HCT116 (cell line): ENCODE data around the gene ABCE1. TPM values are rescaled to one million over a fixed set of nuclear protein-coding genes. Genes with fewer than 3 reads are reported as not detected.

Source experiments
- ATAC-seq: fragments of 200-7000 bp; cut with Tn5 transposase; 2 replicates; pipeline ENCODE4 v1.9.1; 2020; ENCODE audit warnings: mild to moderate bottlenecking, moderate library complexity
- BruUV-seq: library from RNA; stranded (reverse); fragments of 400-500 nt; replicated peaks from 2 replicates; lab custom pipeline; 2021; lab: Mats Ljungman, UMichigan
- CTCF ChIA-PET: fragments of 300-600 bp; sonication (Branson Sonifier 250); formaldehyde crosslinking; loops from one replicate; lab custom pipeline; 2021; ENCODE audit warnings: antibody characterized with exemption; lab: Charles Lee
- POLR2A ChIA-PET: fragments of 300-600, 350-600 bp; sonication (Branson Sonifier 250); formaldehyde crosslinking; loops from one replicate; lab custom pipeline; 2021; ENCODE audit warnings: antibody characterized with exemption; lab: Charles Lee
- RAD21 ChIA-PET, 2 experiments: fragments of 300-600 bp; sonication (Branson Sonifier 250); formaldehyde crosslinking; loops; one replicate each; lab custom pipeline; 2023; ENCODE audit warnings: low total read pairs in 2 of 2; ENCODE audit not compliant: uncharacterized antibody in 2 of 2, unreplicated experiment in 2 of 2, low non-redundant PET in 1 of 2; lab: Charles Lee
- DNase-seq: peaks from one replicate; pipeline ENCODE4 v3.0.0-alpha.2; 2010; ENCODE audit warnings: low read depth, low spot score
- H2AFZ ChIP-seq: fragments of 200-600 bp; shearing (Covaris generic), sonication (generic); 2 replicates; pipeline ENCODE4 v1.6.1; 2017; ENCODE audit warnings: low read depth, mixed run types, mixed read lengths, antibody characterized with exemption, low read length; ENCODE audit not compliant: poor library complexity, severe bottlenecking
- H3K27ac ChIP-seq: 2 replicates; pipeline ENCODE4 v1.5.1; 2012; ENCODE audit warnings: low read depth, low read length
- H3K27me3 ChIP-seq: fragments of 200-600 bp; sonication (generic); 2 replicates; pipeline ENCODE4 v1.6.1; 2016; ENCODE audit warnings: mixed run types, low read length, mixed read lengths; ENCODE audit not compliant: insufficient read depth
- H3K36me3 ChIP-seq, 2 experiments: fragments of 200-500 bp in 1 of 2; fragments of 200-600 bp in 1 of 2; sonication (Bioruptor generic) in 1 of 2; sonication (generic) in 1 of 2; 2 replicates each; pipeline versions ENCODE4 v1.5.1 to v1.6.1; 2014 to 2016; ENCODE audit warnings: low read length in 2 of 2, inconsistent platforms in 1 of 2, mixed read lengths in 1 of 2, mixed run types in 1 of 2; ENCODE audit not compliant: insufficient read depth in 2 of 2, control insufficient read depth in 1 of 2
- H3K4me1 ChIP-seq, 2 experiments: fragments of 200-600 bp in 1 of 2; sonication (generic) in 1 of 2; 2 replicates each; pipeline versions ENCODE4 v1.5.1 to v1.6.1; 2012 to 2017; ENCODE audit warnings: low read length in 2 of 2, inconsistent platforms in 1 of 2, mild to moderate bottlenecking in 1 of 2, mixed read lengths in 1 of 2, mixed run types in 1 of 2, moderate library complexity in 1 of 2; ENCODE audit not compliant: insufficient read depth in 2 of 2, control insufficient read depth in 1 of 2
- H3K4me2 ChIP-seq: fragments of 200-600 bp; sonication (generic); 2 replicates; pipeline ENCODE4 v1.6.1; 2017; ENCODE audit warnings: mixed run types, low read length, mixed read lengths
- H3K4me3 ChIP-seq, 2 experiments: fragments of 200-600 bp in 1 of 2; sonication (generic) in 1 of 2; replicated peaks in 1 of 2; 2 replicates each; pipeline ENCODE4 v1.5.1; 2011 to 2016; ENCODE audit warnings: low read length in 2 of 2, control low read depth in 1 of 2, low read depth in 1 of 2, mild to moderate bottlenecking in 1 of 2, mixed read lengths in 1 of 2, mixed run types in 1 of 2
- H3K79me2 ChIP-seq: fragments of 200-600 bp; sonication (generic); 2 replicates; pipeline ENCODE4 v1.6.1; 2017; ENCODE audit warnings: mild to moderate bottlenecking, mixed run types, low read length, moderate library complexity, mixed read lengths; ENCODE audit not compliant: insufficient read depth
- H3K9ac ChIP-seq: fragments of 200-600 bp; sonication (generic); 2 replicates; pipeline ENCODE4 v1.6.1; 2016; ENCODE audit warnings: low read length, mixed read lengths
- H3K9me2 ChIP-seq: fragments of 200-600 bp; sonication (generic), shearing (Covaris generic); 2 replicates; pipeline ENCODE4 v1.6.1; 2017; ENCODE audit warnings: mixed run types, mild to moderate bottlenecking, moderate library complexity; ENCODE audit not compliant: insufficient read depth
- H3K9me3 ChIP-seq, 2 experiments: fragments of 200-500 bp in 1 of 2; fragments of 200-600 bp in 1 of 2; sonication (Bioruptor generic) in 1 of 2; sonication (generic) in 1 of 2; 2 replicates each; pipeline ENCODE4 v1.6.1; 2014 to 2017; ENCODE audit warnings: low read length in 2 of 2, mixed read lengths in 2 of 2, inconsistent platforms in 1 of 2, low read depth in 1 of 2, mild to moderate bottlenecking in 1 of 2, mixed run types in 1 of 2, moderate library complexity in 1 of 2; ENCODE audit not compliant: control insufficient read depth in 1 of 2, insufficient read depth in 1 of 2
- H4K20me1 ChIP-seq: fragments of 200-600 bp; sonication (generic), shearing (Covaris generic); 2 replicates; pipeline ENCODE4 v1.6.1; 2017; ENCODE audit warnings: mixed run types, mild to moderate bottlenecking, moderate library complexity; ENCODE audit not compliant: insufficient read depth
- CEBPB ChIP-seq: IDR thresholded peaks from 2 replicates; pipeline ENCODE4 v1.6.1; 2012; ENCODE audit warnings: low read depth
- CTCF ChIP-seq, 3 experiments: fragments of 200-600 bp in 1 of 3; sonication (generic) in 1 of 3; IDR thresholded peaks in 2 of 3; conservative IDR thresholded peaks in 1 of 3; 2 replicates each; pipeline ENCODE4 v1.5.1; 2012 to 2017; ENCODE audit warnings: low read depth in 2 of 3, low read length in 2 of 3, antibody characterized with exemption in 1 of 3, borderline replicate concordance in 1 of 3, control low read depth in 1 of 3, mild to moderate bottlenecking in 1 of 3, mixed read lengths in 1 of 3, mixed run types in 1 of 3, moderate library complexity in 1 of 3; ENCODE audit not compliant: insufficient read depth in 1 of 3
- EZH2 ChIP-seq: fragments of 200-600 bp; sonication (generic); IDR thresholded peaks from 2 replicates; pipeline ENCODE4 v1.6.1; 2017; ENCODE audit warnings: antibody characterized with exemption, mixed run types
- POLR2AphosphoS5 ChIP-seq: IDR thresholded peaks from 2 replicates; pipeline ENCODE4 v1.6.1; 2011; ENCODE audit warnings: mild to moderate bottlenecking, low read depth, low read length, moderate library complexity
- RAD21 ChIP-seq: IDR thresholded peaks from 2 replicates; pipeline ENCODE4 v1.6.1; 2012; ENCODE audit warnings: low read depth, mild to moderate bottlenecking
- SIN3A ChIP-seq: IDR thresholded peaks from 2 replicates; pipeline ENCODE4 v1.6.1; 2012; ENCODE audit warnings: low read depth
- ZFX ChIP-seq: fragments of 450-650 bp; IDR thresholded peaks from 2 replicates; pipeline ENCODE4 v1.6.1; 2017
- ZNF274 ChIP-seq: fragments of 200-500 bp; sonication (Bioruptor generic); IDR thresholded peaks from 2 replicates; pipeline ENCODE4 v1.6.1; 2014; ENCODE audit warnings: mild to moderate bottlenecking, low read depth, low read length, inconsistent platforms
- intact Hi-C: fragments of 100-400 bp; cut with micrococcal nuclease; formaldehyde crosslinking; loops from 2 replicates; pipeline ENCODE4 v1.10.0; 2022
- total RNA-seq: library from RNA; stranded (reverse); gene quantifications from one replicate; pipeline ENCODE4 v1.2.1, GENCODE V29; 2021; ENCODE audit not compliant: unreplicated experiment
- TF ChIP-seq, protein P1 (sequence below): IDR thresholded peaks from 2 replicates; pipeline ENCODE4 v1.6.1; 2012
- TF ChIP-seq, protein P2 (sequence below): IDR thresholded peaks from 2 replicates; pipeline ENCODE4 v1.6.1; 2012; ENCODE audit warnings: low read depth

The ABCE1 gene
- total RNA-seq, 1 experiment from 2014 or later: 145 TPM

GRCh38 chr4:145130130-145130529 is 32.0 kb downstream of the ABCE1 start (continued):
- TF ChIP-seq, protein P1, sequence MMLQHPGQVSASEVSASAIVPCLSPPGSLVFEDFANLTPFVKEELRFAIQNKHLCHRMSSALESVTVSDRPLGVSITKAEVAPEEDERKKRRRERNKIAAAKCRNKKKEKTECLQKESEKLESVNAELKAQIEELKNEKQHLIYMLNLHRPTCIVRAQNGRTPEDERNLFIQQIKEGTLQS: no peak
- TF ChIP-seq SIN3A: no peak
- no peak for TF ChIP-seq CTCF (IDR thresholded peaks at IDR 0.05 in 2 of 3, conservative IDR thresholded peaks at IDR 0.05 in 1 of 3; ENCODE audit: borderline replicate concordance in 1 of 3, insufficient read depth in 1 of 3, low read depth in 2 of 3, low read length in 2 of 3)

GRCh38 chr4:145130788-145131399 is 32.8 kb downstream of the ABCE1 start:
- Histone ChIP-seq H3K9me2 (no peaks in the 10 kb centered on the region), H3K79me2 (peaks cover 17% of the 10 kb centered on the region; the same call in 1 of the 2 replicates)
- TF ChIP-seq ZNF274: no peak
- TF ChIP-seq, protein P2, sequence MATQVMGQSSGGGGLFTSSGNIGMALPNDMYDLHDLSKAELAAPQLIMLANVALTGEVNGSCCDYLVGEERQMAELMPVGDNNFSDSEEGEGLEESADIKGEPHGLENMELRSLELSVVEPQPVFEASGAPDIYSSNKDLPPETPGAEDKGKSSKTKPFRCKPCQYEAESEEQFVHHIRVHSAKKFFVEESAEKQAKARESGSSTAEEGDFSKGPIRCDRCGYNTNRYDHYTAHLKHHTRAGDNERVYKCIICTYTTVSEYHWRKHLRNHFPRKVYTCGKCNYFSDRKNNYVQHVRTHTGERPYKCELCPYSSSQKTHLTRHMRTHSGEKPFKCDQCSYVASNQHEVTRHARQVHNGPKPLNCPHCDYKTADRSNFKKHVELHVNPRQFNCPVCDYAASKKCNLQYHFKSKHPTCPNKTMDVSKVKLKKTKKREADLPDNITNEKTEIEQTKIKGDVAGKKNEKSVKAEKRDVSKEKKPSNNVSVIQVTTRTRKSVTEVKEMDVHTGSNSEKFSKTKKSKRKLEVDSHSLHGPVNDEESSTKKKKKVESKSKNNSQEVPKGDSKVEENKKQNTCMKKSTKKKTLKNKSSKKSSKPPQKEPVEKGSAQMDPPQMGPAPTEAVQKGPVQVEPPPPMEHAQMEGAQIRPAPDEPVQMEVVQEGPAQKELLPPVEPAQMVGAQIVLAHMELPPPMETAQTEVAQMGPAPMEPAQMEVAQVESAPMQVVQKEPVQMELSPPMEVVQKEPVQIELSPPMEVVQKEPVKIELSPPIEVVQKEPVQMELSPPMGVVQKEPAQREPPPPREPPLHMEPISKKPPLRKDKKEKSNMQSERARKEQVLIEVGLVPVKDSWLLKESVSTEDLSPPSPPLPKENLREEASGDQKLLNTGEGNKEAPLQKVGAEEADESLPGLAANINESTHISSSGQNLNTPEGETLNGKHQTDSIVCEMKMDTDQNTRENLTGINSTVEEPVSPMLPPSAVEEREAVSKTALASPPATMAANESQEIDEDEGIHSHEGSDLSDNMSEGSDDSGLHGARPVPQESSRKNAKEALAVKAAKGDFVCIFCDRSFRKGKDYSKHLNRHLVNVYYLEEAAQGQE: no peak
- no peak for TF ChIP-seq CTCF (IDR thresholded peaks at IDR 0.05 in 2 of 3, conservative IDR thresholded peaks at IDR 0.05 in 1 of 3; ENCODE audit: borderline replicate concordance in 1 of 3, insufficient read depth in 1 of 3, low read depth in 2 of 3, low read length in 2 of 3)
- TF ChIP-seq CEBPB: no peak
- TF ChIP-seq EZH2: no peak
- TF ChIP-seq RAD21: no peak
- peak; percentile 13; the same call in 1 of the 2 replicates for TF ChIP-seq POLR2AphosphoS5
- TF ChIP-seq ZFX: no peak
- TF ChIP-seq, all 23 proteins: peak for 1
- Histone ChIP-seq H3K9me3 (no peaks in the 10 kb centered on the region), H3K4me3 (no peak overlapping the region), H3K4me1 (no peaks in the 10 kb centered on the region), H3K27ac (no peak overlapping the region), H4K20me1 (peaks cover 10% of the 10 kb centered on the region; the same call in 1 of the 2 replicates), H3K36me3 (peaks cover 14 to 45% of the 10 kb centered on the region in 2 experiments; a peak in 3 of 4 replicates), H2AFZ (no peak overlapping the region), H3K27me3 (no peaks in the 10 kb centered on the region), H3K4me2 (no peak overlapping the region), H3K9ac (no peak overlapping the region)
- no peak for DNase-seq
- RAD21 ChIA-PET: no interaction called here
- ATAC-seq: 0 out of 2 replicates have a peak, but pooled peaks have one; percentile 23
- CTCF ChIA-PET: no interaction called here
- POLR2A ChIA-PET: no interaction called here
- BruUV-seq: no TSS peak
- intact Hi-C loops: no loop called here
